ENCODE data around the gene LSAMP. TPM values are rescaled to one million over a fixed set of nuclear protein-coding genes. Genes with fewer than 3 reads are reported as not detected.
A peak's percentile ranks its signal among the peaks of the same experiment; 100 is the strongest.
"Not testable (repeated sequence)": the region's sequence is repeated elsewhere in the genome, so short reads cannot be mapped to it uniquely, and the experiment has no call there.

LSAMP gene
- total RNA-seq, 1 donor from 2014 or later: 19.9 TPM

- intact Hi-C loops (cut with micrococcal nuclease): no loop called here
- ATAC-seq: peak; percentile 86
- no peak for DNase-seq
Observed at GRCh38 chr3:116263842-116264545, 181.3 kb downstream of the LSAMP start.

DNA sequence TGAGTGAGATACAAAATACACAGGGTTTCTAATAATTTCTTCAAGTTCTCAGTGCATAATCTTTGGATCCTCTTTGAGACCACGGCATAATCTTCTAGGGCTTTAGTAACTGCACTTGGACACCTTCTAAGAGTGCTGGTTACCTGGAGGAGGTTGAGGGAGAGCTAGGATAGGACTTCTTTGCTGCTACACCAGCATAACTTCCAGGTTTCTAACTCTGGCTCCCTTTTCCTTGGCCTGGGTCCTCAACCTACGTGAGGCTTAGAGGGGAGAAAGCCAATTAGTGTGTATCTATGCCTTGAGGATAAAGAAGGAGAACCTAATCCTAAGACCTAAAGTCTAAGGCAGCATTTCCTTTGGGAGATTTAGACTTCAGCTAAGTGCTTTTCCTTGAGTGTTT lies 184.8 kb downstream of the LSAMP start:
- intact Hi-C loops (cut with micrococcal nuclease): no loop called here
- no peak for ATAC-seq

GRCh38 chr3:116259984-116260383 lies 185.3 kb downstream of the LSAMP start:
- DNase-seq: no peak
- ATAC-seq: no peak
- intact Hi-C loops (cut with micrococcal nuclease): no loop called here

More for the DNA sequence above, 184.8 kb downstream of the LSAMP start:
- no peak for DNase-seq

DNA sequence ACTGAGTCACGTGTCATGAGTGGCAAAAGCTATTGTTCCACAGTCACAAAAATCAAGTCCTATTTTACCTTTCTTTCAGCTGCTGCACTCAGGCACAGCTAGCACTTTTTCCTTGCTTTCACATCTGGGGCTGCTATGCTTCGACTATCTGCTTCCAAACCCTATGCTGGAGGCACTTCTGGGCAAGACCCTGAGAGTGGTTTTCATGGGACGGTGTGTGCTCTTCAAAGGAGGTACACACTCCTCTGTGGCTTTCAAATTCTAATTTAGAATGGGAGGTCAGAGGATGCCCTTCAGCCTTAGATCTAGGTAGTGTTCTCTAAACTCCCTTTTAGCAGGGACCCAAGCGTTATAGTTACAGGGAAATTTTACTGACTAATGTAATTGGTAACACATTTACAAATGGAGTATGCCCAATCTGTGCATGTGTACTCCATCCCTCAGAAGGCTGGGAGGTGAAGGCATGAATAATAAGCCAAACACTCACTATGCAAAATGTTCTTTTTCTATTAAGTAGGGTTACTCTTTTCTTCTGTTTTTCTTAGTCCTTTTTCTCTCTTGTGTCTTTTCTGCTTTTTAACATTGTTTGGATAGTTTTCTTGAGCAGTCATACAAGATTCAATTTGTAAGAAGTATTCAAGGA lies 188.3 kb downstream of the LSAMP start:
- intact Hi-C loops (cut with micrococcal nuclease): no loop called here
- ATAC-seq: no peak
- no peak for DNase-seq

DNA sequence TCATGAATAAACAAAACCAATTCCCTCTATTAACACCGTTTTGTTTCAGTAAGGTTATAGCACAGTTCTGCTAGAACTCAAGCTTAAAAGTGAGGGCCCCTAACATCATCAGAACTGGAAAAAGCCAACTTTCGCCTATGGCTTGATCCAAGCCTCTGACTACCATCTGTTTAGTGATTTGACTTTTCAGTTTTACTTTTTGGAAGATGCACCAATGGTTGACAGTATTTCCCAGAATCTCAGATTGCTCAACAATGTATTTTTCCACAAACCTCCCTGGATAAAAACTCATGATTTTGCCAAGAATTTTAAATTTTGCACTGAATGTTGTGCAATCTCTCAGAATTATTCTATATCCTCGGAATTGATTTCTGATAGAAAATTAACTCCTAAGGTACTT lies 190.7 kb downstream of the LSAMP start:
- peak; percentile 83 for ATAC-seq
- intact Hi-C loops (cut with micrococcal nuclease): no loop called here
- DNase-seq: no peak

- ATAC-seq: no peak
- no peak for DNase-seq
- intact Hi-C loops (cut with micrococcal nuclease): no loop called here
Observed at GRCh38 chr3:116253511-116253910, 191.8 kb downstream of the LSAMP start.

- intact Hi-C loops (cut with micrococcal nuclease): no loop called here
- no peak for ATAC-seq
- DNase-seq: no peak
Observed at GRCh38 chr3:116247605-116248004, 197.7 kb downstream of the LSAMP start.

- intact Hi-C loops (cut with micrococcal nuclease): no loop called here
- DNase-seq (no peak), ATAC-seq (no peak)
Observed at GRCh38 chr3:116246406-116246980, 198.8 kb downstream of the LSAMP start.

DNA sequence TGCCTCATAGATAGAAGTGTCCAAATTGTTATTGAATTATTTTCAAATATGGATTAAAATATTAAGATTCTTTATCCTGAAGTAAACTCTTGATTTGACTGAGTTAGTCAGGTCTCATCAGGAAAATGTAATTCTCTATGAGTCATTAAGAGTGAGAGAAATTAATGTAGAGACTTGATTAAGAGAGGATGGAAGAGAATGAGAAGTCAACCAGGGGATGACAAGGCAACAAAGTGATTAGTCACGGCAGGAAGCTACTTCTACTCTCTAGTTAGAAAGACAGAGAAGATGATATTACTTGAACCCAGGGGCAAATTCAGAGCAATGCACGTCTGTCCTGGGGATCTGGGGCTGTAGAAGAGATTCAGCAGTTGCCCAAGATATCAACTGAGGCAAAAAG lies 202.5 kb downstream of the LSAMP start:
- intact Hi-C loops (cut with micrococcal nuclease): no loop called here
- ATAC-seq (no peak), DNase-seq (no peak)

DNA sequence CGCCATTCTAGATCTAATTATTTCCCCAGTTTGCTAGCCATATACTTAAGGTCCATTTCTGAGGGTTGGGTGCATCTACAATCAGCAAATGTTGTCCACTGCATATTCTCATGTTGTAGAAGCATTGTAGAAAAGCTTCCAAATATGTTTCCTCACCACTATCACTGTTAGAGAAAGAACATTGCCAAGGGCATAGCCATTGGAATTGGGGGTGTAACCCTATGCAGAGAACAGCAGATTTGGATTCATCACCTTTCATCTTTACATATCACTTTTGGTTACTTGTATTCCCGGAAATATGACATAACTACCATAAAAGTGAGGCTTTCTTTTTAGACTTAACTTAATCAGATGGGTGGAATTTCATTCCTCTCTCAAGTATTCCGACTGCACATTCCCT lies 203.6 kb downstream of the LSAMP start:
- intact Hi-C loops (cut with micrococcal nuclease): no loop called here
- ATAC-seq (no peak), DNase-seq (no peak)

- ATAC-seq: no peak
- intact Hi-C loops (cut with micrococcal nuclease): no loop called here
Observed at GRCh38 chr3:116240261-116240660, 205.0 kb downstream of the LSAMP start.

GRCh38 chr3:116238846-116239565 lies 206.3 kb downstream of the LSAMP start:
- ATAC-seq (no peak), DNase-seq (no peak)
- intact Hi-C loops (cut with micrococcal nuclease): no loop called here

More at GRCh38 chr3:116240261-116240660, 205.0 kb downstream of the LSAMP start:
- no peak for DNase-seq

- intact Hi-C loops (cut with micrococcal nuclease): no loop called here
- ATAC-seq (peak; percentile 14), DNase-seq (no peak)
Observed at GRCh38 chr3:116233711-116234357, 211.5 kb downstream of the LSAMP start.

DNA sequence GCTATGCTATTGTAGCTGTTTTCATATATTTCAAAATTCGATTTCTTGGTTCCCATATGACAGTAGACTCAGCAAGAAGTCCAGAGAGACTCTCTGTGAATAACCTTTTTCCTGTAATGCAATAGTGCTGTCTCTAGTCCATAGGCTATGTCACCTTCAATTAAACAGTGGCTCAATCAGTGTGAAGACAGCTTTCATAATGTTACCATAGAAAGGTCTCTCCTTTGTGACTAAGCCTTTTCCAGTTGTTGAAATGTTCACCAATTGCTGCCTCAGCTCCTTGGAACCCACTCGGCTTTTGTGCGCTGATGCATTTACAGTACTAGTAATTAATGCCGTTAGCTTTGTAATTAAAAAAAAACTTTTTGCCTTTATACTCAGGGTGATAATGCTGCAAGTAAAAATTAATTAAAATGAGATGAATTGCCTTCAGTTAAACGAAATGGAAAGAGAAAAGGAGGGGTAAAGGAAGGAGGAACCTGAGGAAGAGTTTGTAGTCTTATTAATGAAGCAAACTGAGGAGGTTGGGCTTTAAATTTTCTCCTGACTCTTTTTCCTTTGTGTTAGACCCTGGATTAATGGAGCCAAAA lies 214.8 kb downstream of the LSAMP start:
- no peak for ATAC-seq
- DNase-seq: no peak
- intact Hi-C loops (cut with micrococcal nuclease): no loop called here

DNA sequence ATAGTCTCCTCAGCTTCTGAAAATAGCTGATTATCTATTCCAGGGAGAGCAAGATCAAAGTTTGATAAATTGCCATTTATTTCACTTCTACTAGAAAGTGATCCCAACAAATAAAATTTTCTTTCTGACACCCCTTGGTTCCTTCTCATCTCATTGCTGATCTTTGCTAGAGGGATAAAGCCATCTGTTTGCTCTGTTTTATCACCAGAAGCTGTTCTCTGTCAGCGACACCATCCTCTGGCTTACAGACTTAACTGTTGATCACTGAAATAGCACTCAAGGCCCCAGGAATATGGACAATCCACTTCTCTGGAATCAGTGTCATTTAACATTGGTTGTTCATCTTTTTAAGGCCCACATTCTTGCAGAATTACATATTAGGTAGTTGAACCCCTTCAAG lies 219.0 kb downstream of the LSAMP start:
- intact Hi-C loops (cut with micrococcal nuclease): no loop called here
- ATAC-seq (no peak), DNase-seq (no peak)

- DNase-seq: no peak
- no peak for ATAC-seq
- intact Hi-C loops (cut with micrococcal nuclease): no loop called here
Observed at GRCh38 chr3:116216761-116217160, 228.5 kb downstream of the LSAMP start.

GRCh38 chr3:116211901-116212300 lies 233.4 kb downstream of the LSAMP start:
- DNase-seq: no peak
- ATAC-seq: no peak
- intact Hi-C loops (cut with micrococcal nuclease): no loop called here

- intact Hi-C loops (cut with micrococcal nuclease); DNase-seq; ATAC-seq: not testable (repeated sequence)
Observed at GRCh38 chr3:116208830-116209229, 236.5 kb downstream of the LSAMP start.

All from left ventricle myocardium superior (tissue), 1 donor.